ENCODE measurements around the gene CSAD. TPM values are rescaled to one million over a fixed set of nuclear protein-coding genes. Genes with fewer than 3 reads are reported as not detected.

CSAD gene
- total and polyA plus RNA-seq, 11 donors = 4.3 to 26.5 (median 8.2) TPM

DNA sequence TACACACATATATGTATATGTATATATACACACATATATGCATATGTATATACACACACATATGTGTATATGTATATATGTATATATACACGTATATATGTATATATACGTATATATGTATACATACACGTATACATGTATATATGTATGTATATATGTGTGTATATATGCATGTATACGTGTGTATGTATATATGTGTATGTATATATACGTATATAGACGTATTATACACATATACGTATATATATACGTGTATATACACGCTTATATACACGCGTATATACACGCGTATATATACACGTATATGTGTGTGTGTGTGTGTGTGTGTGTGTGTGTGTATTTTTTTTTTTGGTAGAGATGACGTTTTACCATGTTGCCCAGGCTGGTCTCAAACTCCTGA lies 33.1 kb downstream of the CSAD start:
- H3K27me3 ChIP-seq = no peaks in the 10 kb centered on the region
- ATAC-seq (no peak), DNase-seq (no peak)
- no peak overlapping the region for H3K4me3 ChIP-seq
- intact Hi-C loops (cut with DNase I) = no loop called here
- H3K4me1 ChIP-seq = no peaks in the 10 kb centered on the region
- H3K36me3 ChIP-seq = no peaks in the 10 kb centered on the region
- no peak overlapping the region for H3K27ac ChIP-seq
- no peaks in the 10 kb centered on the region for H3K9me3 ChIP-seq
- TF ChIP-seq, protein P1, sequence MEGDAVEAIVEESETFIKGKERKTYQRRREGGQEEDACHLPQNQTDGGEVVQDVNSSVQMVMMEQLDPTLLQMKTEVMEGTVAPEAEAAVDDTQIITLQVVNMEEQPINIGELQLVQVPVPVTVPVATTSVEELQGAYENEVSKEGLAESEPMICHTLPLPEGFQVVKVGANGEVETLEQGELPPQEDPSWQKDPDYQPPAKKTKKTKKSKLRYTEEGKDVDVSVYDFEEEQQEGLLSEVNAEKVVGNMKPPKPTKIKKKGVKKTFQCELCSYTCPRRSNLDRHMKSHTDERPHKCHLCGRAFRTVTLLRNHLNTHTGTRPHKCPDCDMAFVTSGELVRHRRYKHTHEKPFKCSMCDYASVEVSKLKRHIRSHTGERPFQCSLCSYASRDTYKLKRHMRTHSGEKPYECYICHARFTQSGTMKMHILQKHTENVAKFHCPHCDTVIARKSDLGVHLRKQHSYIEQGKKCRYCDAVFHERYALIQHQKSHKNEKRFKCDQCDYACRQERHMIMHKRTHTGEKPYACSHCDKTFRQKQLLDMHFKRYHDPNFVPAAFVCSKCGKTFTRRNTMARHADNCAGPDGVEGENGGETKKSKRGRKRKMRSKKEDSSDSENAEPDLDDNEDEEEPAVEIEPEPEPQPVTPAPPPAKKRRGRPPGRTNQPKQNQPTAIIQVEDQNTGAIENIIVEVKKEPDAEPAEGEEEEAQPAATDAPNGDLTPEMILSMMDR (IDR thresholded peaks at IDR 0.05) = no peak
- TF ChIP-seq POLR2A (IDR thresholded peaks at IDR 0.05) = no peak
- 85 to 93% (median 91%) methylated on average over 15 of the region's 15 CpGs for WGBS, 4 donors

DNA sequence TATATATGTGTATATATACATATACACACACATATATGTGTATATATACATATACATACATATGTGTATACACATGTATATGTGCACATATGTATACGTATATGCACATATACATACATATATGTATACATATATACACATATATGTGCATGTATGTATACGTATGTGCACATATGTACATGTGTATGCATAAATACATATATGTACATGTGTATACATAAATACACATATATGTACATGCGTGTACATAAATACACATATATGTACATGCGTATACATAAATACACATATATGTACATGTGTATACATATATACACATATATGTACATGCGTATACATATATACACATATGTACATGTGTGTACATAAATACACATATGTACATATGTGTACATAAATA lies 33.5 kb downstream of the CSAD start:
- Histone ChIP-seq H3K4me3 (no peak overlapping the region), H3K4me1 (no peaks in the 10 kb centered on the region), H3K27me3 (no peaks in the 10 kb centered on the region), H3K36me3 (no peaks in the 10 kb centered on the region), H3K9me3 (no peaks in the 10 kb centered on the region), H3K27ac (no peak overlapping the region)
- no peak for DNase-seq
- intact Hi-C loops (cut with DNase I) = no loop called here
- no peak for ATAC-seq
- TF ChIP-seq, protein P1 (IDR thresholded peaks at IDR 0.05) = no peak
- TF ChIP-seq POLR2A (IDR thresholded peaks at IDR 0.05) = no peak
- 89 to 91% (median 90%) methylated on average over 5 of the region's 5 CpGs for WGBS, 4 donors

DNA sequence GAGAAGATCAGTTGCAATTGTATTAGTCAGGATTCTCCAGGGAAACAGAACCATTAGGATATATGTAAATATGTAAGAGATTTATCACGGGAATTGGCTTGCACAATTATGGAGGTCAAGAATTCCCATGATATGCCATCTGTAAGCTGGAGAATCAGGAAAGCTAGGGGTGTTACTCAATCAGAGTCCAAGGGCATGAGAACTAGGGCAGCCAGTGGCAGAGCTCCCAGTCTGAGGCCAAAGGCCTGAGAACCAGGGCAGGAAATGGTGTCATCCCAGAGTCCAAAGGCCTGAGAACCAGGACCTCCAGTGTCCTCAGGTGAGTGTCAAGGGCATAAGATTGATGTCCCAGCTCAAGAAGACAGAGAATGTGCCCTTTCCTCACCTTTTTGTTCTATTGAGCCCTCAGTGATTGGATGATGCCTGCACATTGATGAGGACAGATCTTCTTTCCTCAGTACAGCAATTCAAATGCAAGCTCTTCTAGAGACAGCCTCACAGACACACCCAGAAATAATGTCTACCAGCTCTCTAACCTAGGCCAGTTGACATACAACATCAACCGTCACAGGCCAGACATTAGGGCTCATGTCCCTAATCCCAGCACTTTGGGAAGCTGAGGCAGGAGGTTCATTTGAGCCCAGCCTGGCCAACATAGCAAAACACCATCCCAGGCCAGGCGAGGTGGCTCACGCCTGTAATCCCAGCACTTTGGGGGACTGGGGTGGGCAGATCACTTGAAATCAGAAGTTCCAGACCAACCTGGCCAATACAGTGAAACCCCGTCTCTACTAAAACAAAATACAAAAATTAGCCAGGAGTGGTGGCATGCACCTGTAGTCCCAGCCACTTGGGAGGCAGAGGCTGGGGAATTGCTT lies 35.1 kb downstream of the CSAD start:
- Histone ChIP-seq H3K27me3 (no peaks in the 10 kb centered on the region), H3K27ac (no peak overlapping the region), H3K36me3 (no peaks in the 10 kb centered on the region), H3K9me3 (no peaks in the 10 kb centered on the region), H3K4me1 (no peaks in the 10 kb centered on the region), H3K4me3 (no peak overlapping the region)
- no peak for DNase-seq
- no peak for TF ChIP-seq POLR2A (IDR thresholded peaks at IDR 0.05)
- TF ChIP-seq, protein P1 (IDR thresholded peaks at IDR 0.05) = no peak
- WGBS, 4 donors = 91 to 96% (median 93%) methylated on average over 4 to 5 of the region's 5 CpGs
- intact Hi-C loops (cut with DNase I) = no loop called here
- no peak for ATAC-seq

DNA sequence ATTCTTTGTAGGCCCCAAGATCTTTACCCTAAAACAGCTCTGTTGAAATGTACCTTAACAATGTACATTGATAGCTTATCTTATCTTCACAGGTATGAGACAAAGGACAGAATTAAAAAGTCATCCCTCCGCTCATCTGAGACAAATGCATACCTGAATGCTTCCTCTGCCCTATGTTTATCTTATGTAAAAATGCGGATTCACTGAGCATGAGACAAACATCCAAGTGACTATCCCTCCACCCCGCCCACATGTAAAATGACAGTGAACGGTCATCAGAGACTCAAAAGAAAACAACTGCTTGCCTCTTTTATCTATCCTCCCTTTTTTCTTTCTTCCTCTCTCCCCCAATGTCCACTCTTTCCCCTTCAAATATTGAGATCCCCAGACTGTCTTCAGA lies 37.4 kb downstream of the CSAD start:
- ATAC-seq = no peak
- TF ChIP-seq, protein P1 (IDR thresholded peaks at IDR 0.05) = no peak
- TF ChIP-seq POLR2A (IDR thresholded peaks at IDR 0.05) = no peak
- H3K36me3 ChIP-seq = no peaks in the 10 kb centered on the region
- no peak overlapping the region for H3K4me3 ChIP-seq
- H3K27ac ChIP-seq = no peak overlapping the region
- H3K4me1 ChIP-seq = no peaks in the 10 kb centered on the region
- no peaks in the 10 kb centered on the region for H3K27me3 ChIP-seq
- H3K9me3 ChIP-seq = peaks cover 0 to 5% (median 0%) of the 10 kb centered on the region in 12 donors
- intact Hi-C loops (cut with DNase I) = no loop called here
- no peak for DNase-seq
- 81 to 87% (median 84%) methylated on average over 4 of the region's 4 CpGs for WGBS, 4 donors
